ENCODE results near the gene ITIH1.

ITIH1 gene

DNA sequence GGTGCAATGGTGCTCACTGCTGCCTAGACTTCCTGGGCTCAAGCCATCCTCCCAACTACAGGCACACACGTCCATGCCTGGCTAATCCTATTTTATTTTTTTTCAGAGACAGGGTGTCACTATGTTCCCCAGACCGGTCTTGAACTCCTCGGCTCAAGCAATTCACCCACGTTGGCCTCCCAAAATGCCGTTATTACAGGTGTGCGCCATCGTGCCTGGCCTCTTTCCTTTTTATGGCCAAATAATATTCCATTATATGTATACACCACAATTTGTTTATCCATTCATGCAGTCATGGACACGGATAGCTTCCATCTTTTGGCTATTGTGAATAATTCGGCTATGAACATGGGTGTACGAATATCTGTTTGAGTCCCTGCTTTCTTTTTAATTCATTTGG lies 5.7 kb upstream of the ITIH1 start:
- Histone ChIP-seq H2BK5ac (ENCODE audit: low read length) (no peak overlapping the region), H3K4ac (ENCODE audit: low read depth, low read length) (no peak overlapping the region)

DNA sequence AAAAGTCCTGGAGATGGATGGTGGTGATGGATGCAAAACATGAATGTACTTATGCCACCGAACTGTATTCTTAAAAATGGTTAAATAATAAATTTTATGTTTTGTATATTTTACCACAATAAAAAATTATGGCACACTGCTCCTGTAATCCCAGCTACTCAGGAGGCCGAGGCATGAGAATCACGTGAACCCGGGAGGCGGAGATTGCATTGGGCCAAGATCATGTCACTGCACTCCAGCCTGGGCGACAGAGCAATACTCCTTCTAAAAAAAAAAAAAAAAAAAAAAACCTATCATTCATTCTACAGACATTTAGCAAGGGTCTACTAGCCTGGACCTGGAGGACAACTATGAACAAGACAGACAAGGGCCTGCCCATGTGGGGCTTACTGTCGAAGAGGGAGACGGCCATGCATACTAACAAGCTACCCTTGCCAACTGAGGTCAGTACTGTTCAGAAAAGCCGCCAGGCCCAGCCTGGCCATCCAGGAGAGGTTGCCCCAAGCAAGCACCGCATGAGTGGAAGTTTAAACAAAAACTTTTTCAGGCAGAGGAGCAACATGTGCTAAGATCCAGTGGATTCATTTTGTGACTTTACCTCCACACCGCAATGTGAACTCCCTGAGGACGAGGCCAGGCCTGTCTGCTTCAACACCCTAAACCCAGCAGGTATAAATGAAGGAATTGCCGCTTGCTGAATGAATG lies 3.9 kb upstream of the ITIH1 start:
- WGBS (ENCODE audit: extremely low coverage, insufficient coverage, low lambda C conversion rate) = no CpG with 5 or more reads among the region's 13 CpGs
- Histone ChIP-seq H3K4me1 (ENCODE audit: control insufficient read depth, low read depth, low read length) (peaks cover 2% of the 10 kb centered on the region), H2AK5ac (ENCODE audit: low read length) (no peak overlapping the region), H2BK15ac (replicated peaks; ENCODE audit: low read depth) (no peak overlapping the region), H4K5ac (ENCODE audit: low read length) (no peak overlapping the region), H3K4me2 (ENCODE audit: low read length) (no peak overlapping the region), H3K27ac (ENCODE audit: low read depth, low read length) (no peak overlapping the region), H3K27me3 (ENCODE audit: insufficient read depth, low read length, poor library complexity) (no peaks in the 10 kb centered on the region), H3K56ac (ENCODE audit: low read length) (no peak overlapping the region), H3K79me2 (ENCODE audit: control insufficient read depth, insufficient read depth, low read length) (peaks cover 6% of the 10 kb centered on the region), H3K4me3 (ENCODE audit: low read length) (no peak overlapping the region), H3K9ac (ENCODE audit: low read length) (no peak overlapping the region), H4K8ac (ENCODE audit: low read depth, low read length) (no peak overlapping the region), H3K18ac (ENCODE audit: low read length) (no peak overlapping the region), H3K23ac (ENCODE audit: low read length) (no peak overlapping the region), H3K79me1 (ENCODE audit: low read length) (peaks cover 2% of the 10 kb centered on the region), H2BK5ac (ENCODE audit: low read length) (no peak overlapping the region), H3K36me3 (ENCODE audit: control insufficient read depth, insufficient read depth, low read length) (no peaks in the 10 kb centered on the region), H2BK120ac (ENCODE audit: low read depth, low read length) (no peak overlapping the region), H3K4ac (ENCODE audit: low read depth, low read length) (no peak overlapping the region)
- DNase-seq = no peak

More for the DNA sequence above, 5.7 kb upstream of the ITIH1 start:
- Histone ChIP-seq H3K18ac (ENCODE audit: low read length) (no peak overlapping the region), H3K36me3 (ENCODE audit: control insufficient read depth, insufficient read depth, low read length) (no peaks in the 10 kb centered on the region), H3K4me1 (ENCODE audit: control insufficient read depth, low read depth, low read length) (peaks cover 2% of the 10 kb centered on the region), H3K56ac (ENCODE audit: low read length) (no peak overlapping the region), H4K5ac (ENCODE audit: low read length) (no peak overlapping the region), H3K23ac (ENCODE audit: low read length) (no peak overlapping the region), H3K79me2 (ENCODE audit: control insufficient read depth, insufficient read depth, low read length) (peaks cover 9% of the 10 kb centered on the region), H3K4me2 (ENCODE audit: low read length) (no peak overlapping the region), H4K8ac (ENCODE audit: low read depth, low read length) (no peak overlapping the region), H2BK120ac (ENCODE audit: low read depth, low read length) (no peak overlapping the region), H3K4me3 (ENCODE audit: low read length) (no peak overlapping the region), H2BK15ac (replicated peaks; ENCODE audit: low read depth) (no peak overlapping the region), H3K79me1 (ENCODE audit: low read length) (peaks cover 5% of the 10 kb centered on the region), H2AK5ac (ENCODE audit: low read length) (no peak overlapping the region), H3K27me3 (ENCODE audit: insufficient read depth, low read length, poor library complexity) (no peaks in the 10 kb centered on the region), H3K9ac (ENCODE audit: low read length) (no peak overlapping the region), H3K27ac (ENCODE audit: low read depth, low read length) (no peak overlapping the region)
- no peak for DNase-seq
- WGBS (ENCODE audit: extremely low coverage, insufficient coverage, low lambda C conversion rate) = no CpG with 5 or more reads among the region's 10 CpGs

DNA sequence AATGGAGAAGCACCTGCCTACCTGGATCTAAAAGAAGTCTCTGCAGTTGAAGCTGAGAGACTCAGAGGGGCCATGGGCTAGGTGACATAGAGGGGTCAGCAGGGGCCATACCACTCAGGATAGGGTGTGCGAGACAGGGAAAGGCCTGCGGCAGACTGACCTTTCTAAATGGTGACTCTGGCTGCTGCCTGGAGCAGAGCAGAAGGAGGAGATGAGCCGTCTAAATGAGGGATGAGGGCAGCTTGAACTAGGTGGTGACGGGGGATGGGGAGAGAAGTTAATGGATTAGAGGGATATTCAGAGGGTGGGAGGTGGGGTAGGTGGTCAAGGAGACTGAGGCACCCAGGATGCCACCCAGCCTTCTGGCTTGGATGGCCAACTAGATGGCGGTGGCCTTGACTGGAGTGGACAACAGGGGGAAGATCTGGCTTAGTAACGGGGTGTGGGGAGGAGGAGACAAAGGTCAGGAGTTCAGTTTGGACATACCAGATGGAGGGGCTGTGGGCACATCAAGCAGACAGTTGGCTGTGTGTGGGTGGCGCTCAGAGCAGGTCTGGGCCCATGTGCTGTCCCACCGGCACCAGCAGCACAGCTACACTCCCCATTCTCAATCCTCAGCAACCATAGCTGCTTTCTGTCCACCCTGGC lies 3.2 kb upstream of the ITIH1 start:
- Histone ChIP-seq H3K4me3 (ENCODE audit: low read length) (no peak overlapping the region), H2BK15ac (replicated peaks; ENCODE audit: low read depth) (no peak overlapping the region), H3K36me3 (ENCODE audit: control insufficient read depth, insufficient read depth, low read length) (no peaks in the 10 kb centered on the region), H3K27me3 (ENCODE audit: insufficient read depth, low read length, poor library complexity) (no peaks in the 10 kb centered on the region), H3K18ac (ENCODE audit: low read length) (no peak overlapping the region), H4K8ac (ENCODE audit: low read depth, low read length) (no peak overlapping the region), H3K4ac (ENCODE audit: low read depth, low read length) (no peak overlapping the region), H2AK5ac (ENCODE audit: low read length) (no peak overlapping the region), H2BK5ac (ENCODE audit: low read length) (no peak overlapping the region), H3K27ac (ENCODE audit: low read depth, low read length) (no peak overlapping the region), H2BK120ac (ENCODE audit: low read depth, low read length) (no peak overlapping the region), H3K56ac (ENCODE audit: low read length) (no peak overlapping the region), H3K79me1 (ENCODE audit: low read length) (peaks cover 2% of the 10 kb centered on the region), H3K9ac (ENCODE audit: low read length) (no peak overlapping the region), H4K5ac (ENCODE audit: low read length) (no peak overlapping the region), H3K79me2 (ENCODE audit: control insufficient read depth, insufficient read depth, low read length) (peaks cover 6% of the 10 kb centered on the region), H3K4me2 (ENCODE audit: low read length) (no peak overlapping the region), H3K4me1 (ENCODE audit: control insufficient read depth, low read depth, low read length) (peaks cover 2% of the 10 kb centered on the region), H3K23ac (ENCODE audit: low read length) (no peak overlapping the region)
- DNase-seq = no peak
- WGBS (ENCODE audit: extremely low coverage, insufficient coverage, low lambda C conversion rate) = no CpG with 5 or more reads among the region's 8 CpGs

DNA sequence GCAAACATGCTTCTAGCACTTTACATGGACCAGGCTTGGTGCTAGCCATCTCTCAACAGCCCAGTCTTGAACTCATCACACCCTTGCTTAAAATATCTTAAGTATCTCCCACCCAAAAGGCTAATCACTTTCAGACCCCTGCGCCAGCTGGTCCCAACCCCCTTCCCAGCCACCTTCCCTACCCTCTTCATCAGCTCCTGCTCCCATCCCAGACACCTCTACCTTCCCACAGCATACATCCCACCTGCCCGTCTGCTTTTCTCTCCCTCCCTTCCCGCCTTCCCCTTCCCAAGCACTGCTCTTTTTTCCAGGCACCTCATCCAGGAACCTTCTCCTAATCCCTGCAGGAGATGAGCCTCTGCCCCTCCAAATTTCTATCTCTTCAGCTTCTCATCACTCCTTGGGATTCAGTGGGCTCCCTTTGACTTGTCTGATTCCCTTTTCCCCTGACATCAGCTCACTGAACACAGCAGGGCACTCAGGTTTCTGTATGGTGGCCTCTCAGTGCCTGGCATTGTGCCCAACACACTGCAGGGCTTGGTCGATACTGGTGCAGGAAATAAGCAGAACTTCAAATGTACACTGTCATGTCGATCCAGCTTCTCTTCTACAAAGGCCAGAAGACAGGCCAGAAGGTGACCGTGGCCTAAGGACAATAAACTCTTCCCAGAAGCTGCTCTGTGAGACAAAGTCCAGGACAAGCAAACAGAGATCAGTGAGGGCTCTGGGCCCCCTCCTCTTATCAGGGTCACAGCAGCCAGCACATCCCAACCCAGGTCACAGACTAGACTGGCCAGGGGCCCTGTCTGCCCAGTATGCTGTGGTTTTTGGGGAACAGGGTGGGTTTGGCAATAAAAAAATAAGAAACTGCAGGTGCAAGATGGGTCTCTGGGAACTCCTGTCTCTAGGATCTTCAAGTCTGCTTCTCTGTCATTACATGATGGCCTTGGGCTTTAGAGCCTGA lies 2.2 kb upstream of the ITIH1 start:
- no CpG with 5 or more reads among the region's 6 CpGs for WGBS (ENCODE audit: extremely low coverage, insufficient coverage, low lambda C conversion rate)
- H3K56ac ChIP-seq (ENCODE audit: low read length) = no peak overlapping the region
- H4K8ac ChIP-seq (ENCODE audit: low read depth, low read length) = no peak overlapping the region
- no peaks in the 10 kb centered on the region for H3K27me3 ChIP-seq (ENCODE audit: insufficient read depth, low read length, poor library complexity)
- H2BK120ac ChIP-seq (ENCODE audit: low read depth, low read length) = no peak overlapping the region
- no peak overlapping the region for H3K4ac ChIP-seq (ENCODE audit: low read depth, low read length)
- no peak for DNase-seq
- H2BK15ac ChIP-seq (replicated peaks; ENCODE audit: low read depth) = no peak overlapping the region
- no peak overlapping the region for H3K18ac ChIP-seq (ENCODE audit: low read length)
- no peaks in the 10 kb centered on the region for H3K79me1 ChIP-seq (ENCODE audit: low read length)
- H3K9ac ChIP-seq (ENCODE audit: low read length) = no peak overlapping the region
- H3K4me2 ChIP-seq (ENCODE audit: low read length) = no peak overlapping the region
- H3K27ac ChIP-seq (ENCODE audit: low read depth, low read length) = no peak overlapping the region
- H3K4me3 ChIP-seq (ENCODE audit: low read length) = no peak overlapping the region
- no peaks in the 10 kb centered on the region for H3K4me1 ChIP-seq (ENCODE audit: control insufficient read depth, low read depth, low read length)
- H2AK5ac ChIP-seq (ENCODE audit: low read length) = no peak overlapping the region
- no peak overlapping the region for H2BK5ac ChIP-seq (ENCODE audit: low read length)
- no peaks in the 10 kb centered on the region for H3K79me2 ChIP-seq (ENCODE audit: control insufficient read depth, insufficient read depth, low read length)
- no peak overlapping the region for H3K23ac ChIP-seq (ENCODE audit: low read length)
- H3K36me3 ChIP-seq (ENCODE audit: control insufficient read depth, insufficient read depth, low read length) = no peaks in the 10 kb centered on the region
- no peak overlapping the region for H4K5ac ChIP-seq (ENCODE audit: low read length)

DNA sequence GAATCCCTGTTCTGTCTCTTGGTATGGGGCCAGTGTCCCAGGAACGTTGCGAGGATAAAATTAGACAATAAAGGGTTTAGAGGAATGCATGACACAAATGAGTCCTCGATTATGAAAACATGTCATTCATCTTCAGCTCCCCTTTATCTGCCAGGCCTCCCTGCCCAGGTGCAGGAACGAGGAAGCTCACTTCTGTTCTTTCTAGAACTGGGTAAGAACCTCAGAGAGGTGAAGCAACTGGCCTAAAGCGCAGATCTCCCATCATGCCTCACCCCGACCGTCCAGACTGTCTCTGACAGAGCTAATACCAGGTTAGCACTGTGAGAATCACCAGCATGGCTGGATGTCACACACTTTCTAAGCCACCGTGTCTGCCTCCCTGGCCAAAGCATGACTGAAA lies 1.5 kb upstream of the ITIH1 start:
- H3K4ac ChIP-seq (ENCODE audit: low read depth, low read length) = no peak overlapping the region
- no peak overlapping the region for H3K18ac ChIP-seq (ENCODE audit: low read length)
- H3K36me3 ChIP-seq (ENCODE audit: control insufficient read depth, insufficient read depth, low read length) = no peaks in the 10 kb centered on the region
- no peaks in the 10 kb centered on the region for H3K79me1 ChIP-seq (ENCODE audit: low read length)
- no peak overlapping the region for H3K9ac ChIP-seq (ENCODE audit: low read length)
- H2AK5ac ChIP-seq (ENCODE audit: low read length) = no peak overlapping the region
- H2BK15ac ChIP-seq (replicated peaks; ENCODE audit: low read depth) = no peak overlapping the region
- no peak overlapping the region for H3K27ac ChIP-seq (ENCODE audit: low read depth, low read length)
- no CpG with 5 or more reads among the region's 8 CpGs for WGBS (ENCODE audit: extremely low coverage, insufficient coverage, low lambda C conversion rate)
- H2BK120ac ChIP-seq (ENCODE audit: low read depth, low read length) = no peak overlapping the region
- no peak overlapping the region for H3K56ac ChIP-seq (ENCODE audit: low read length)
- H3K27me3 ChIP-seq (ENCODE audit: insufficient read depth, low read length, poor library complexity) = no peaks in the 10 kb centered on the region
- no peak for DNase-seq
- H4K8ac ChIP-seq (ENCODE audit: low read depth, low read length) = no peak overlapping the region
- H3K4me2 ChIP-seq (ENCODE audit: low read length) = no peak overlapping the region
- H3K79me2 ChIP-seq (ENCODE audit: control insufficient read depth, insufficient read depth, low read length) = no peaks in the 10 kb centered on the region
- H3K4me1 ChIP-seq (ENCODE audit: control insufficient read depth, low read depth, low read length) = no peaks in the 10 kb centered on the region
- H4K5ac ChIP-seq (ENCODE audit: low read length) = no peak overlapping the region
- H2BK5ac ChIP-seq (ENCODE audit: low read length) = no peak overlapping the region
- no peak overlapping the region for H3K4me3 ChIP-seq (ENCODE audit: low read length)
- H3K23ac ChIP-seq (ENCODE audit: low read length) = no peak overlapping the region

Data from mesendoderm (in vitro differentiated cells).